ENCODE measurements around the gene PRRG3.

The PRRG3 gene

DNA sequence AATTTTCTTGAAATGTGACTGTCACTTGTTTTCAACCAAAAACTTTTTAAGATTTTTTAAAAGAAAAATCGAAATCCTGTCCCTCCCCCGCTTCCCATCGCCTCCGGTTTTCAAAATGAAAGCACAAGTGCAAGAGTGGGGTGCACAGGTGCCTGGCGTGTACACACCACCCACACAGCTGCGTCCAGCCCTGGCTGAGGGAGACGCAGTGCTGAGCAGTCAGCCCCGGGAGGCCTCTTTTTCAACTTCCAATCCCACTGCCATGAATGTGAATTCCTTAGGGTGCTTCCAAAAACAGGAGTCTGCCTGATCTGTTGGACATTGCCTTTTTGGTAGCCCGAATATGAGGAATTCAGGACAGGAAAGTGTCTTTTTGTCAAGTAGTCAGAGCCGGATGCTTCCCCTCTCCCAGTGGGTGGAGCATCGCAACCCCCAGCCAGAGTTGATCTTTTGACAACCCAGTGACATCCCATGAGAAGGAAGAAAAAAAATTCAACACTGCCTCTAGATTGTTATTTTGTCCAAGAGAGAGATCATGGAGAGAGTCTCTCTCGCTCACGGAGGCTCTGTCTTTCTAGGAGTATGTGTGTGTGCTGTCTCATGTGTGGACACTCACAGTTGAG is 8.9 kb downstream of the PRRG3 start:
- in situ Hi-C loops (cut with HindIII; ENCODE audit: low sequenced_read_pairs) = no loop called here

DNA sequence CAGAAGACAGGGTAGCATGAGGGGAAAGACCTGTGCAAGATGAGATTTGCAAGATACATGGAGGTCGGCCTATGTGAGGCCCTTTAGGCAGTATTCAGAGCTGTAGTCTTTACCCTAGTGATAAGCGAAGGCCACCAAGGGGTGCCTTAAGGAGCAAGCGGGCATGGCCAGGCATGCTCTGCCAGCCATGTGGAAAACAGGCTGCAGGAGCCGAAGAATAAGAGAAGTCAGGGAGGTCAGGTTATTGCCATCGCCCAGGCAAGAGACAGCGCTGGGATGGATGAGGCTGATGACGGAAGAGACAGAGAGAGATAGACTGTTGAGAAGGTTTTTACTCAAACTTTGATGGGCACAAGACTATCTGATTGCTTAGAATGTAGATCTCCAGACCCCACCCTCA is 13.6 kb downstream of the PRRG3 start:
- in situ Hi-C loops (cut with HindIII; ENCODE audit: low sequenced_read_pairs) = no loop called here

DNA sequence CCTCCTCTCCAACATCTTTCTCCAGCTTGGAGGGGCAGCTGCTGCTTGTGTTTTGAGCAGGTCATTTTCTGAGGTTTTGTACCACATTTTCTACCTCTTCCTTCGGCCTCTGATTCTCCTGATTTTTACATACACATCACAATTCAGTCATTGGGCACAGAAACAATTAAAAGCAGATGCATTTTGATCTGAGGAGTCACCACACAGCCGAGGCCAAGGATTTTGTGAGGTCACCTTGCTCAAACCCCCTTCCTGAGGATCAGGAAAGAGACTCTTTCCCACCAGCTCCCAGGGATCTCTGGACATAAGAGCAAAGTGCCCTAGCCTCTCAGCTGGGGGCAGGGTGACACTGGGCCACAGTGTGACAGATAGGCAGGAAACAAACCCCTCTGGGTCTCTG is 15.2 kb downstream of the PRRG3 start:
- in situ Hi-C loops (cut with HindIII; ENCODE audit: low sequenced_read_pairs) = no loop called here

DNA sequence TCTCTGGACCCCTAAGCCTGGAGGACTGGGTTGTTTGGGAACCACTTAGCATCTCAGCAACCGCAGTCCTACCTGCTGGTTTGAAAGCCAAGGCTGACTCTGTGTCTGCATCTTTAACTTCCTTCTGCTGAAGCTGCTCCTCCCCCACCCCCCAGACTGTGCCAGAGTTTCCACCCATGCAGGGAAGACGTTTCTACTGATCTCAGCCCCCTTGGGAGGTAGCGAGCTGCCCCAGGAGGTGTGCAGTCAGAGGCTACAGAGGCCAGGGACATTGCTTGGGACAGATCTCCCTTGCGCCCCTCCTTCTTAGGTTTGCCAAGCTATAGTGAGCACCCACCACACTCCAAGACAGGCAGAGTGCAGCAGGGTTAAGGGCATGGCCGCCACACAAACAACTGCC is 15.9 kb downstream of the PRRG3 start:
- in situ Hi-C loops (cut with HindIII; ENCODE audit: low sequenced_read_pairs) = no loop called here

DNA sequence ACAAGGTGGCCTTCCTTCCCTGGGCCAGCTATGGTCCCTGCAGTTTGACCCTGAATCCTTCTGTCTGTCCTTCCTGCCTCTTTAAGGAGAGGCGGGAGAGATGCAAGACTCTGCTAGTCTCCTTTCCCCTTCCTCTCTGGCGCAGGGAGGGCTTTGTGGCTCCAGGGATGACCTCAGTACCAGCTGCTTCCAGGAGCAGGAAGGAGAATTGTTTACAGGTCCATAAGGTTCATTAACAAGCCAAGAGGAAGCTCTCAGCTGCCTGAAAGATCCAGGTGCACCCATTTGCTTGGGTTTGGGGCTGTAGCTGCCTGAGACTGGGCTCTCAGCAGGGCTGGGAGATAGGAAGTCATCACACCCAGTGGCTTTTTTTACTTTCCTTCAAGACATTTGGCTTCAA is 16.5 kb downstream of the PRRG3 start:
- in situ Hi-C loops (cut with HindIII; ENCODE audit: low sequenced_read_pairs) = no loop called here

DNA sequence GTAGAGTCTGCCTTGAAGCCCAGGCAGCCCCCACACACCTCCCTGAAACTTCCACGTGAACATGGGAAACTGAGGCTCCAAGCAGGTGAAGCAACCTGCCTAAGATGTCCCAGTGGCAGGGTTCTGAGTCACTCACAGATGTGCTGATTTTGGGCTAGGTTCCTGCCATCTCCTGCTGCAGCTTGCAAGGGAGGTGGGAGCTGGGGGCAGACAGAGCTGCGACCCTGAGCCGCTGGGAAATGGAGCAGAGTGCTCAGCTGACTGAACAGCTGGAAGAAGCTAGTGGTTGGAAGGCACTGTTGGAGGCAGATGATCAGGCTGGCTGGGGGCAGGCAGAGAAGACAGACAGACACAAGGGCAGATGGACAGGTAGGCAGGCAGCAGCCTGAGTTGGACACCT is 17.0 kb downstream of the PRRG3 start:
- in situ Hi-C loops (cut with HindIII; ENCODE audit: low sequenced_read_pairs) = no loop called here

DNA sequence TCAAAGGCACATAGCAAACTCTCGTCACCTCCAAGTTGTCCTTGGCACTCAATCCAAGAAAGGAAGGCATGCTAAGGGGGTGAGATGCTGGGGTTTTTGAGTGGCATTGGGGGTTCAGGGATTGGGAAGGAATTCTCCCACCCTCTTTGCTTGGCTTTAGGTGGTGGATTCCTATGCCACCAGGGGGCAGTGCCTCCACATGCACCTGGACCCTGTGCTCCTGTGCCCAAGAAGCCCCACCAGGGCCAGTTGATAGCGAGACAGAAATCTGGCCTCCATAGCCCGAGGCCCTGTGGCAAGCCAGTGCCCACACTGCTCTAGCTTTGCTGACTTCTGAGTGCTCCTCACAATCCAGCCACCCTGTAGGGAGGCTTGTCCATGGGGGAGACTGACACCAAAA is 18.6 kb downstream of the PRRG3 start:
- in situ Hi-C loops (cut with HindIII; ENCODE audit: low sequenced_read_pairs) = no loop called here

DNA sequence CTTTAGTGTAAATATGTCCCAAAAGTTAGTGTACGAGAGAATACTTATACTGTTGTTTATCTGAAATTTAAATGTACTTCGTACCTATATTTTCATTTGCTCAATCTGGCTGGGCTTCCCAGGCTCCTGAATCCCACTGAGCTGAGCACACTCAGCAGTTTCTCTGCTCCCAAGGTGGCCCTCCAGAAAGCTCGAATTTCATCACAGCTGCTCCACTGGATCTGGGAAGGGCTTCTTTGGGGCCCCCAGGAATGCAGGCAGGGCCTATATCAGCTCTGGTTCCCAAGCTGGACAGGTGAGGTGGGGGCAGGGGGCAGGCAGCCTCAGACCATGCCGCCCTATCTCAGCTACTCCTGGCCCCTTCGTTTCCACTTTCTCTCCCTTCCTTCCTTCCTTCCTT is 19.1 kb downstream of the PRRG3 start:
- in situ Hi-C loops (cut with HindIII; ENCODE audit: low sequenced_read_pairs) = no loop called here

DNA sequence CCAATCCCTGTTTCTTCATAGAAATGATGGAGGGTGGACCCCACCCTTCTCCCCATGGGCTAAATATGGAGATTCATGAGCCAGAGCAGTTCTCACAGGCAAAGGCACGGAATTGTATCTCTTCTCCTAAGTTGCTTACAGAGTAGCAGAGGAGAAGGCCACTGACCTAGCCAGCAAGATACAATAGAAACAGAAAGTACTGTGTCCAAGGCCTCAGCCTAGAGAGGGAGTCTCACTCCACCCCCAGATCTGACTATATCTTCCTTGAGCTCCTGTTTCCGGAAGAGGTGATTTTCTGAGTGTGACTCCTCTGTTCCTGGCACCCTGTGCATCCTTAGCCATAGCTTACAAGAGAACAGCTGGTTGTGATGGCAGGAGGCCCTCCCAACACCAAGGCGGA is 20.5 kb downstream of the PRRG3 start, which contains the start of gene FATE1:
Gene FATE1 (plus strand): TSS at position 284 of the 400 bp plus-strand sequence. CDS start 85 bp downstream, at position 369.
- in situ Hi-C loops (cut with HindIII; ENCODE audit: low sequenced_read_pairs) = no loop called here

DNA sequence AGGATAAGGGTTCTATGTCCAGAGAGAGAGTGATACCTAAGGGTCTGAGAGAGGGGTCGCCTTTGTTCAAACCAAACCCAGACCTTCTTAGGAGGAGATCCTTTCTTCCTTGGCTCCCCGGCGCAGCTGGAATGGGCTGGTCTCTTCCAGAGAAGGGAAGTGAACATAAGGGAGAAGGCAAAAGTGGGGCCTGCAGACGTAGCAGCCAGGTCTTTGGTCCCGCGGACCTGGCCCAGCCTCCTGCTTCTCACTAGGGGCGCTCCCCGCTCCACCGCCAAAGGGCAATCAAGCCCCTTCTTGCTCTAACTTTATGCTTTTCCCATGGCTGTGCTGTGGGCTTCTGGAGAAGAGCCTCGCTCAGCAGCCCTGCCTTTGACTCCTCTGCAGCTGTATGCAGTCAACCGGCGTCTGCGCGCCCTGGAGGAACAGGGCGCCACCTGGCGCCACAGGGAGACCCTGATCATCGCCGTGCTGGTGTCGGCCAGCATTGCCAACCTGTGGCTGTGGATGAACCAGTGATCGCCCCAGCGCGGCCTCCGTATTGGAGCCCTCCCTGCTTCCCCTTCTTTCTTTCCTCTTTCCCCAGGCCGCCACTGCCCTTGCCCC is 27.1 kb downstream of the PRRG3 start:
- in situ Hi-C loops (cut with HindIII; ENCODE audit: low sequenced_read_pairs) = no loop called here

DNA sequence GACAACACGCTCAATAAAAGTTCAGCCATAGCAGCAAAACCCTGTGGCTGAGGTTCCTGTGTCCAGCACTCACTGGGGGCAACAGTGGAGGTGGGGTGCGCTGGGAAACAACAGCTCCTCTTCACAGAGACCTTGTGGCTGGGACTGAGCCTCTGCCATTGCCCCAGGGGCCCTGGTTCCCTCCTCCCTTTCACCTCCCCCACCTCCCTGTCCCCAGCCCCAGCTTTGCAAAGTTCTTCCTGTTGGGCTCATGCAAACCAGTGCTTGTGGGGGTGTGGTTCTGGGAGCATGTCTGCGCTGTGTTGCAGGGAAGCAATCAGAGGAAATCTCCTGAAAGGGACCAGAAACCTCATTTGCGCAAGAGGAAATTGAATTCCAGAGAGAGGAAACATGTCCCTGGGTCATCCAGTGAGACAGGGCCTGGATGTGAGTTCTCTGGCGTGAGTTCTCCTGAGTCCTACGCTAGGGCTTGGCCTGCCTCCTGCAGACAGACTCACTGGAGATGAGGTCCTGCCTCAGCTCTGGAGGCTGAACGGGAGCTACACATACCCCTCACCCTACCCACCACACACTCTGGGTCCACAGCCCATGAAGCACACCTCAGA is 28.0 kb downstream of the PRRG3 start:
- in situ Hi-C loops (cut with HindIII; ENCODE audit: low sequenced_read_pairs) = no loop called here

DNA sequence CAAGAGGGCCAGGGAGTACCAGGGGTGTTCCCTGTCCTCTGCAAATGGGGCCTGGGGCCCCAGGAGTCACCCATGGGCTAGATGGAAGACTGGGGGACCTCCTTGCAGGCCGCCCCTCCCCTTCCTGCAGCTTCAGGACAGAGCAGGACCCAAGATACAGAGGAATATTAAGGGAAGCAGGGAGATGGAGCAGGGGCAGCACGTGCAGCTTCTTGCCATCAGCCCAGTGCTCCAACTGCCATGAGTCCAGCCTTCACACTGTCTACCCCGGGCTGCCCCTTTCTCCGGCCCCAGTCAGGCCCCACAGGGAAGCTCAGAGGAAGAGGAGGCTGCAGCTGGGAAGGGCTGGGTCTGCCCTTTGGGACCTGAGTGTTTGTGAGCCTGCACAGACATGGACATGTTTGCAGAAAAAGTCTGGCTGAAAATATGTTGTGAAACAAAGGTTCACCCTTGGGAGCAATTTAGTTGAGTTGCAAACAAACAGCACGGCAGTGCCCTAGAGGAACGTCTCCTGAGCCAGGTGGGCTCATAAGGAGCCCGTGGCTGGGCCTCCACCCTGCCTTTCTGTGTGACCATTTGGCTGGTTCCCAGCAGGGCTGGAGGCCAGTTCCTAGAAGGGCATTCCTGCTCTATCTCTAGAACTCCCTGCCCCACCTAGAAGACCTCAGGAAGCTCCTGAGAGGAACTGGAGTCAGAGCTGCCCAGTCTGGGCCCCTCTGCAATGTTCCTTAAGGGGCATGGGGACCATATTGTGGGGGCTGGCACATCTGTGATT is 29.5 kb downstream of the PRRG3 start:
- in situ Hi-C loops (cut with HindIII; ENCODE audit: low sequenced_read_pairs) = no loop called here

DNA sequence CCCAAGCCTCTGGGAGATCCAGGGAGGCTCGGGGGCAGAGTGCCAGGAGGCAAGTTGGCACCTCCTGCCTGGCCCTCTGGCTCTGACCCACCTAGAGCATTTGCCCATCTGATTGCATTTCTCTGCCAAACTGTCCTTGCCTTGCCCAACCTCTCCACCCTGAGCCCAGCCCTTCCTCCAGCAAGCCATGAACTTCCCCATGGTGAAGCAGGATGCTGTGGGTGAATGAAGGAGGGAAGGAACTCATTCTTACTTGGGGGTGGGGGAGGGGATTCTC is 30.0 kb downstream of the PRRG3 start:
- in situ Hi-C loops (cut with HindIII; ENCODE audit: low sequenced_read_pairs) = no loop called here

DNA sequence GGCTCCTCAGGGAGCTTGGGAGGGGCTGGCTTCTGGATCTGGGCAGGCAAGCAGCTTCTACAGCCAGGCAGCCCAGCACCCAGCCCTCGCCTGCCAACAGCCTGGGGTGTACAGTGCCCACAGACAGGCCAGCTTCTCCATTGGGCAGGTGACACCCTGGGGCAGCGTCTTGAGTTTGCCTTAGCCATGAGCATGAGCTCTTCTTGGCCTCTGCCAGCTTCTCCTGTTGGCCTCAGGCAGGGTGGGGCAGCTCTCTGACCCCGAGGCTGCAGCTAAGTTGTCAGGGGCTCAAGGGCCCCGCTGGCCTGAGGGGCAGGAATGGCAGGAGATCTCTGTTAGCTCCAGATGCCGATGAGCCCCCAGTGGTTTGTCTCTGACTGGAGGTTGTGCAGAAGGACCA is 31.5 kb downstream of the PRRG3 start:
- in situ Hi-C loops (cut with HindIII; ENCODE audit: low sequenced_read_pairs) = no loop called here

DNA sequence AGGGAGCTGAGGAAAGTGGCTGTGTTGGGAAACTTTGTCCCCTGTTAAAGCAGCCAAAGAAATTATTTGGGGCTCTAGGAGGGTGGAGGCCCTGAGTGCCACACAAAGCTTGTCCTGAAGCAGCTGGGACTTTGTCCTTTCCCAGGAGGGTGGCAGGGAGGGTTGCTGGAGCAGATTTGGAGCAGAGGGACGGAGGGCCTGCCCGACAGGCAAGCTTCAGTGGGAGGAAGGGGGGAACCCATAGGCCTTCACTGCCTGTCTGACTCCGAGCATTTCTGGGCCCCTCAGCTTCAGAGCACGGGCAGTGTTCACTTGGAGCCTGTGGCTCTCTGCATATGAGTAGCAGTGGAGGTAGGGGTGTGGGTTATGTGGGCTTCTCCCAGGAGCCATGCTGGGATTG is 32.1 kb downstream of the PRRG3 start:
- in situ Hi-C loops (cut with HindIII; ENCODE audit: low sequenced_read_pairs) = no loop called here

DNA sequence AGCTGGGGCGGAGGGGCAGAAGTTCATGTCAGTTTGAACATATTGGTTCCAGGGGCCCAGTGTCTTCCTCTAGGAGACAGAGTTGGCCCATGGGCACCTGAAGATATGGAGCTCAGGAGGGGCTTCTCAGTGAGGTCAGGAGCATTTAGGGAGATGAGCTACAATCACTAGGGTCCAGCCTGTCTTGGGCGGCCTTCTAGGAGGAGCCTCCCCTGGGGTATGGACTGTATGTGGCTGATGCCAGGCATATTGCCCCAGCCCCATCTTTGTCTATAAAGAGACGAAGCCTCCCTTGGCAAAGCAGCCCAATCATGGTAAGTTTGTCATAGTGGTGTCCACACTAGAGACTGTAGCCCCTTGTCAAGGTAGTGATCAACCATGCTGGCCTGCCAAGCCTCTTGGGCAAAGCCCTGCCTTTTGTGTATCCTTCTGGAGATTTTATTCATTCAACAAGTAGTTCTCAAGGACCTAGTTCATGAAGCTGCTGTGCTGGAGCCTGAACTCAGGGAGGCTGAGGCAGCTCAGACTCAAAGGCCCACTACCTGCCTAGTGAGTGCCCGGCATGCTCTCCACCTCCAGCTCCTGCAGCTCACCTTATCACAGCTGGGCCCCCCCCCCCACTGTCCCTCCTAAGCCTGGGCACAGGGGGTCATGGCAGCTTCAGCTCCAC is 33.9 kb downstream of the PRRG3 start:
- in situ Hi-C loops (cut with HindIII; ENCODE audit: low sequenced_read_pairs) = no loop called here

DNA sequence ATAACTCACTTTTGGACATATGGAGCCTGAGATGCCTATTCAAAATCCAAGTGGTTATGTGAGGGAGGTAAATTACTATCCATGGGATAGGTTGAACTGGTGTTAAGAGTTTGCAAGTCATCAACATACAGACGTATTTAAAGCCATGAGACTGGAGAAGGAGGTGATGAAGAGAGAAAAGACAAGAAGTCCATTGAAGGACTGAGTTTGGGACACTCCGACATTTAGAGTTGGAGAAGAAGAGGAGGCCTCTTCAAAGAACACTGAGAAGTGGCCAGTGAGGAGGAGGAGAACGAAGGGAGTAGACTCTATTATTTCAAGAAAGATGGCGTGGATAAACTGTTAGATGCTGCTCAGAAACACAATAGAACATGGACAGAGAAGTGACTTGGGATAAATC is 39.2 kb downstream of the PRRG3 start, which contains the start of gene CNGA2:
Gene CNGA2 (plus strand): TSS at position 301 of the 400 bp plus-strand sequence. CDS start 3,738 bp downstream, outside the sequence.
- in situ Hi-C loops (cut with HindIII; ENCODE audit: low sequenced_read_pairs) = loop anchor here (5.0 kb wide), 1 partner anchor 37 kb away; the partner anchor contains the start of gene PRRG3

DNA sequence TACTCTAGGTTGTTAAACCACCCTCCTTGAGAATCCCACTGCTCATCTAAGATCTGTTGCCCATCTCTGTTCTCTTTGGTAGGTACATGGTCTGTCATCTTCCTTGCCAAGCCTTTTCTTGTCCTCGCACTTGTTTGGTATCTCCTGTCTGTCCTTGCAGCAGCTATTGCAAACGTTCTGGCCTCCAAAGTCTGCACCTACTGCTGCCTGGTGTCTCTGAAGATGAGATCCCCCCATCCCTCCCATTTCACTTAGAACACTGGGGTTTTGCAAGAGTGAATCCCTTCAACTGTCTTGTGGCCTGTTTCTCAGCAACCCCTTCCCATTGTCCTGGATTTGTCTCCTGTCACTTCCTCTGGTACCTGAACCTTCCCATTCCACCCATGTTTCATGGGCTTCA is 40.0 kb downstream of the PRRG3 start:
- in situ Hi-C loops (cut with HindIII; ENCODE audit: low sequenced_read_pairs) = no loop called here

DNA sequence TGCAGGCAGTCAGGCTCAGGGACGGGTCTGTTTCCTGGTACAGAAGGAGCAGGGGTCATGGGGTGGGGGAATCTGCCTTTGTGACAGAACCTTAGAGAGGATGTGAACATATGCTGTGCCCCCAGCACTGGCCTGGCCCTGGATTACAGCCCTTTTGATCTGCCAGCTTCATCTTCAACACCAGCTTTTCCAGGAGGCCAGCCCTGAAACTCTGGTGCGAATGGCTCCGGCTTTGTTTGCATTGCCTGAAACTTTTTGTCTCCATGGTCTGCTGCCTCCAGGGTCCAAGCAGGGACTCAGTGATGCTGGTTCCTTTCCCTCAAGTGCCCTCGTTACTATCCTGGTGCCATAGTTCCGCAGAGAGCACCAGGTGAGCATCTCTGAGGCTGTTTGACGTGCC is 41.4 kb downstream of the PRRG3 start:
- in situ Hi-C loops (cut with HindIII; ENCODE audit: low sequenced_read_pairs) = no loop called here

DNA sequence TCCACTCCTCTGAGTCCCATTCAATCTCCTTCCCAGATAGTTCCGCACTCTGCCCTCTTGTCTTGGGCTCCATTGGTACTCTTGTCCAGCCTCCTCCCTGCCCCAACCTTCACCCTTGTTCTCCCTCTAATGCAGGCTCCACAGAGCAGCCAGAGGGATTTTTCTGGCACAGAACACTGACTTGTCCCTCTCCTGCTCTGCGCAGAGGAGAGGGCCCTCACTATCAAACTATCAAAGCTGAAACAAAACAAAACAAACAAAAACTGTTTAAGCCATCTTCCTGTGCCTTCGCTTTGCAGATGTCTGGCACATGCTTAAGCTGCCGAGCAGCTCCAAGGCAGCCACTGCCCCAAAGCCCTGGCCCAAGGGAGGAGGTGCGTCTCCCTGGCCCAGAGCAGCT is 42.2 kb downstream of the PRRG3 start:
- in situ Hi-C loops (cut with HindIII; ENCODE audit: low sequenced_read_pairs) = no loop called here

DNA sequence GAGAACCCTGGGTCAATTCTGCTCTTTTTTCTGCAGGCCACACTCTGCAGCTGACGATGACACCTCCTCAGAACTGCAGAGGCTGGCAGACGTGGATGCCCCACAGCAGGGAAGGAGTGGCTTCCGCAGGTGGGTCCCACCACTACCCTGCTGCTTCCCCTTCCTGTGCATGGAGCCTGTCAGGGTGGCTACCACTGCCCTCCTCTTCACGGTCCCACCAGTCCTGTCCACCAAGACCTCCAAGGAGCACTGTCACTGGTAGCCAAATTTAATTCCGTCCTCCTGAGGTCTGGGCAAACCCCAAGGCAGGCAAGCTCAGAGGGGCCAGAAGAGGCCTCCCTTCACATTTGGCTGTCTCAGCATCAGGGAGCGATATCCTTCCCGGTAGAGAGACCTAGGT is 43.5 kb downstream of the PRRG3 start:
- in situ Hi-C loops (cut with HindIII; ENCODE audit: low sequenced_read_pairs) = no loop called here
